M059J (cell line): ENCODE measurements around the gene BTNL8. TPM values are rescaled to one million over a fixed set of nuclear protein-coding genes. Genes with fewer than 3 reads are reported as not detected.
A peak's percentile ranks its signal among the peaks of the same experiment; 100 is the strongest.
"Not testable (repeated sequence)": the region's sequence is repeated elsewhere in the genome, so short reads cannot be mapped to it uniquely, and the experiment has no call there.

ENCODE experiments used
- DNase-seq: peaks from one replicate; pipeline ENCODE4 v3.0.0-alpha.2; 2012; ENCODE audit warnings: low read depth
- total RNA-seq: library from RNA; depleted of rRNA; stranded (reverse); fragments of >200 nt; shearing (Covaris generic); gene quantifications from 2 replicates; pipeline ENCODE4 v1.2.3, GENCODE V29; 2014

Gene BTNL8
- total RNA-seq, 1 experiment from 2014 or later = not detected

DNA sequence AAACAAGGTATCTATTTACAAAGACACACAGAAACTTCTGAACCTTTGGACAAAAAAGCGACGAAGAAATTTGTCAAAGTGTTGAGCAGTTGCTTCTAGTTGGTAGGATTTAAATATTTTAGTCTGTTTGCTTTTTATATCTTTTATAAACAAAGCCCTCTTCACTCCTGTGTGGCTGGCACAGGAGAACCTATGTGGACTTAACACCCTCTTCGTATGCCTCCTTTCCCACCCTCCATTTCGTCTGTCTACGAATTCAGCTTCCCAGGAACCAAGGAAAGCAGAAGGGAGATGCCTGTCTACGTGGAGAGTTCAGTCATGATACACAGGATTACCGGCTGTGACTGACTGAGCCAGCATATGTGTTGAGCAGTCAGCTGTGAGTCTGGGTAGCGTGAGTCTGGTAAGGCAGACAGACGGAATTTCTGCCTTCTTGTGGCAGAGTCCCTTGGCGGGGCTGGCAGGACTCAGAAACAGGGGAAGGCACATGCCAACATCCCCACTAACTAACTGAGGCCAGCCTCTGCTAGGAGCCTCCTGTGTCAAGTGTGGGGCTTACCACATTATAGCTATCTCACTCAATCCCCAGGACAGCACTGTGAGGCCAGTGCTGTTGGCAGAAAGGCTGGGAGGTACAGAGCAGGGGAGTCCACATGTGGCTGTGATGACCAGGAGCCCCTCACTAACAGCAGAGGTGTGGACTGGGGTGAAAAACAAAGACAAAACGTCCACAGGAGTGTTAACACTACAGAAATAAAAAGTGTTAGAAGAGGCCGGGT is 24.0 kb upstream of the BTNL8 start:
- no peak for DNase-seq

DNA sequence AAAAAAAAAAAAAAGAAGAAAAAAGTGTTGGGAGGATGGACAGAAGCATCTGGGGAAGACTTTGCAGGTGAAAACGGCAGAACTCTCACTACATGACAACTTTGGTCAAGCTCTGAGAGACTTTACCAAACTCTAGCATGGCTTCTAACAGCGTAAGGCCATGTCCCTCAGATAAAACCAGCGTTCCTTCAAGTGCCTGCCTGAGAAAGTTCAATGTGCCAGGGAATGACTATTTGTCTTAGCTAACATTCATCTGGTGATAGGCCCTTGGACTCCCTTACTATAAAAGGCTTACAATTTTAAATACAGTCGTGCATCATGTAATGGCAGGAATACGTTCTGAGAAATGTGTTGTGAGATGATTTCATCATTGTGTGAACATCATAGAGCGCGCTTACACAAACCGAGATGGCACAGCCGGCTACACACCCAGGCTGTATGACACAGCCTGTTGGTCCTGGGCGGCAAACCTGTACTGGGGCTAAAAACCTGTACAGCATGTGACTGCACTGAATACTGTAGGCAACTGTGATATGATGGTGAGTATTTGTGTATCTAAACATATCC is 23.0 kb upstream of the BTNL8 start:
- DNase-seq = no peak

DNA sequence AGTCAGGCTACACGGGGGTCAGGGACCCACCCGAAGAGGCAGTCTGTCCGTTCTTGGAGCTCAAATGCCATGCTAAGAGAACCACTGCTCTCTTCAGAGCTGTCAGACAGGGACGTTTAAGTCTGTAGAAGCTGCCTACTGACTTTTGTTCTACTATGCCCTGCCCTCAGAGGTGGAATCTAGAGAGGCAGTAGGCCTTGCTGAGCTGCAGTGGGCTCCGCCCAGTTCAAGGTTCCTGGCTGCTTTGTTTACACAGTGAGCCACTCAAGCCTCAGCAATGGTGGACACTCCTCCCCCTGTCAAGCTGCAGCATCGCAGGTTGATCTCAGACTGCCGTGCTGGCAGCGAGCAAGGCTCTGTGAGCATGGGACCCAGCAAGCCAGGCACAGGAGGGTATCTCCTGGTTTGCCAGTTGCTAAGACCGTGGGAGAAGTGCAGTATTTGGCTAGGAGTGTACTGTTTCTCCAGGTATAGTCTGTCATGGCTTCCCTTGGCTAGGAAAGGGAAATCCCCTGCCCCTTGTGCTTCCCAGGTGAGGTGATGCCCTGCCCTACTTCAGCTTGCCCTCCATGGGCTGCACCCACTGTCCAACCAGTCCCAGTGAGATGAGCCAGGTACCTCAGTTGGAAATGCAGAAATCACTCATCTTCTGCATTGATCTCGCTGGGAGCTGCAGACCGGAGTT is 13.0 kb upstream of the BTNL8 start:
- DNase-seq = not testable (repeated sequence)

DNA sequence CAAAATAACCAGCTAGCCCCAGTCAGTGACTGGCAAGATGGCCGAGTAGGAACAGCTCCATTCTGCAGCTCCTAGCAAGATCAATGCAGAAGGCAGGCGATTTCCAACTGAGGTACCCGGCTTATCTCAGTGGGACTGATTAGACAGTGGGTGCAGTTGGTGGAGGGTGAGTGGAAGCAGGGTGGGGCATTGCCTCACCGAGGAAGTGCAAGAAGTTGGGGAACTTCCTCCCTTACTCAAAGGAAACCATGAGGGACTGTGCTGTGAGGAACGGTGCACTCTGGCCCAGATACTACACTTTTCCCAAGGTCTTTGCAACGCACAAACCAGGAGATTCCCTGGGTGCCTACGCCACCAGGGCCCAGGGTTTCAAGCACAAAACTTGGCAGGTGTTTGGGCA is 9.6 kb upstream of the BTNL8 start:
- no peak for DNase-seq

DNA sequence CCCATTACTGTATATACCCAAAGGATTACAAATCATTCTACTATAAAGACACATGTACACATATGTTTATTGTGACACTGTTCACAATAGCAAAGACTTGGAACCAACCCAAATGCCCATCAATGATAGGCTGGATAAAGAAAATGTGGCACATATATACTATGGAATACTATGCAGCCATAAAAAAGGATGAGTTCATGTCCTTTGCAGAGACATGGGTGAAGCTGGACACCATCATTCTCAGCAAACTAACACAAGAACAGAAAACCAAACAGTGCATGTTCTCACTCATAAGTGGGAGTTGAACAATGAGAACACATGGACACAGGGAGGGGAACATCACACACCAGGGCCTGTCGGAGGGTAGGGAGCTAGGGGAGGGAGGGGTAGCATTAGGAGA is 3.6 kb upstream of the BTNL8 start:
- DNase-seq = not testable (repeated sequence)

DNA sequence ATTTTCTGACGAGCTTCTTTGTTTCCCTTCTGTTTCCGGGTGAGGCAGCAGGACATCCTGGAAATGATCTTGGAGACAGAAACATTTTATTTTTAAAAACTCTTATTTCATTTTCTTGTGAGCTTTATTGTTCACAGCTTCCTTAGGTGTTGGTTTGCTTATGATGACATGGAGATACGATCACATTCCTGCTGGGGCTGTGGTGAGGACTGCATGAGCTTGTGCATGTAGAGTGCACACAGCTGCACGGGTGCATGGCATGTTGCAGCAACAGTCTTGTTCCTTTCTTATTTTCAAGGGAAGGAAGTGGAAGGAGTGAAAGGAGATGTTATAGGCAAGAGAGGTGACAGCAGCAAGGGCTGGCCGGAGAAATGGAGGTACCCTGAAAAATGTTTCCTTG is 1.2 kb downstream of the BTNL8 start:
- DNase-seq = no peak

DNA sequence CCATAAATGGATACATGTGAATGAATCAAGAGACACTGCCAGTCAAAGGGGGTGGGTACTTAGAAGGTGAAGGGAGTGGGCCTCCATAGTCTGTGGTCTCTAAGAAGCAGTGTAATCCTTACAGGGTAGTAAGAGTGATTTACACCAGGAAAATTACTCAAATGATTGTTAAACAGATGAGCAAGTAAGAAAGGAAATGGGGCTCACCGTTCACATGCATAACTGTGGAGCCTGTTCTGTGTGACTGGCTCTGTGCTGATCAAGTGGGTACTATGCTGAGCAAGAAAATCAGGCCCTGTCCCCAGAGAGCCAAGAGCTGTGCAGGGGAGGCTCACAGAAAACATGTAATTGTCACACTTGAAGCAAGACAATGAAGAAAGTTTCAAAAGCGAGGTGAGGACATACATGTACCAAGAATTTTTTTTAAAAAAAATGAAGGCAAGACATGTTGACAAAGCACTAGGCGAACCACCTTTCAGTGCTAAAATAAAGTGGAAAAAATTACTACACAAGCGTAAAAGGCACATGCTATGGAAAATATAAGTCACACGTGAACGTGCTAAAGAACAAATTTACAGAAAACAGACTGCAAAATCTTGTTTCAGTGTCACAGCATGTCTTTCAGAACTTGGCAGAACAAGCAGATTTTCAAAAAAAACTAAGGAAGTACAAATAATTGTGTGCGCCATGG is 2.5 kb downstream of the BTNL8 start:
- no peak for DNase-seq

DNA sequence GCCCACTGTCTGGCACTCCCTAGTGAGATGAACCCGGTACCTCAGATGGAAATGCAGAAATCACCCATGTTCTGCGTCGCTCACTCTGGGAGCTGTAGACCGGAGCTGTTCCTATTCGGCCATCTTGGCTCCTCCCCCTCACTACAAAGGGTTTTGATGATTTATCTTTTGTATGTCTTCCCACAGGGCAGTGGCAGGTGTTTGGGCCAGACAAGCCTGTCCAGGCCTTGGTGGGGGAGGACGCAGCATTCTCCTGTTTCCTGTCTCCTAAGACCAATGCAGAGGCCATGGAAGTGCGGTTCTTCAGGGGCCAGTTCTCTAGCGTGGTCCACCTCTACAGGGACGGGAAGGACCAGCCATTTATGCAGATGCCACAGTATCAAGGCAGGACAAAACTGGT is 9.4 kb downstream of the BTNL8 start:
- DNase-seq = no peak

DNA sequence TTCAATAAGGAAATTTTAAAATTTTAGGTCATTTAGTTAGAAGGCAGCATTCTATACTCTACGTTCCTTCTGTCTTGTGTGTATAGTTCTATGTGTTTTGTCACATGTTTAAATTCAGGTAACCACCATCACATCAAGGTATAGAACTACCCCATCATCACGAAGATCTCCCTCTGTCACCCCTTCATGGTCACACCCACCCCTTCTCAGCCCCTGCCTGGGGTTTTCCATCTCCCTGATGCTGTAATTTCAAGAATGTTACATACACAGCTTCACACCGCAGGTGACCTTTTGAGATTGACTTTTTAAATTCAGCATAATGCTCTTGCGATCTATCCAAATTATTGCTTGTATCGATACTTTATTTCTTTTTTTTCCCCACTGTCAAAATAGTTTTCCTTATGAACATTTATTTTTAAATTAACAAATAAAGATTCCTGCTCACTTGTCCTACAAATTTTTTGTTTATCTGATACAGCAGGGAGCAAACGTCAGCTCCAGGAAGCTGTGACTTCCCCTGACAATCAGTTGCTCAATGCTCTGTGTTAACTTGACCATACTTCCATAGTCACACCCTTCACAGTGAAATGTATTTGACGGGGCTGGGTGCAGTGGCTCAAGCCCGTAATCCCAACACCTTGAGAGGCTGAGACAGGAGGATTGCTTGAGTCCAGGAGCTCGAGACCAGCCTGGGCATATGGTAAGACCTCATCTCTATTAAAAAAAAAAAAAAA is 10.2 kb downstream of the BTNL8 start:
- no peak for DNase-seq

DNA sequence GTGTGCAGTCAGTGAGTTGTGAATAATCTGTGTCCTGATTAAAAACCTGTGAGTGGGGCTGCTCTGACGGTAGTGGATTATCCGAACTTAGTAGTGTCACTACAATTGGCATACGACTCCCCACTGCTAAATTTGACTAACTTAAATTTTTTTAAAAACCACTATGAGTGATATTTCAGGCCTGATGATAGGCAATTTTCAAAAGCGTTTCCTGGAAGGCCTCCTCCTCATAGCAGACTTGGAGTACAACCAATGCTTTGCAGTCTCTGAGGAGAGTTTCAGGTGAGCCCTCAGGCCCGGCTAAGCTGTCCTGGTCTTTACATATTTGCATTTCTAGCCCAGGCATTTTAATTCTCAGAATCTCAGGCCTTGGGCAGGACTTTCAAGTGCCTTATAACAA is 10.8 kb downstream of the BTNL8 start:
- DNase-seq = no peak

DNA sequence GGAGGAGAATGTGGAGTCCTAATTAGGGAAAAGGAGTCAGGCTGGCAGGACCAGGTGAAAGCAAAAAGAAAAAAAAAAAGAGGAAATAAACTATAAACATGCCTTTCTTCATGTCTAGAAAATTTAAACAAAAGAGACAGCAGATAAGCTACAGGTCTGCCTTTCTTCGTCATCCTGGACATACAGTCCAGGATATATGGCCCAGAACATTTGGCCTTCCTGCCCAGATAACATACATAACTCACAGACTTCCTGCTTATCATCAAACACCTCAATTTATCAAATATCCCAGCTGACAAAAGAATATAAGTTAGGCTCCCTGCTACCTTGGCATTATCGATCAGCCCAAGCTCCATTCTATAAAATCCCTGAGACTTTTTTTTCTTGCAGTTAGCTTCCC is 11.2 kb downstream of the BTNL8 start:
- no peak for DNase-seq

DNA sequence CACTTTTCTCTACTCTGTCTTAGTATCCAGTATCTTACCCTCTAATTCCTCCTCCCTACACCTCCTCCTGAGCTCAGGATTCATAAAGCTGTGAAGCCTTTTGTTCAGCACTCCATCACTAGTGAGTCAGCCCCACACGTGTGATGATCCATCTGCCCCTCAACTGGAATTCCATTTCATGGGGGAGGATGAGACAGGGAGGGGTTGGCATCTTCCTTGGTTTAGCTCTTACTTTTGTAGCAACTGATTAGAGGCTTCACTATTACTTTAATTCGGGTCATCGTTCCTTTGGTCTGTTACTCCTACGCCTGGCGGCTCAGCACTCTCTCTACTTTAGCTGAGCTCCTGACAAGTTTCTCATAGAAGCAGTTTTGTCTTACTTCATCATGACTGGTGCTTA is 11.8 kb downstream of the BTNL8 start:
- peak; percentile 9 for DNase-seq

DNA sequence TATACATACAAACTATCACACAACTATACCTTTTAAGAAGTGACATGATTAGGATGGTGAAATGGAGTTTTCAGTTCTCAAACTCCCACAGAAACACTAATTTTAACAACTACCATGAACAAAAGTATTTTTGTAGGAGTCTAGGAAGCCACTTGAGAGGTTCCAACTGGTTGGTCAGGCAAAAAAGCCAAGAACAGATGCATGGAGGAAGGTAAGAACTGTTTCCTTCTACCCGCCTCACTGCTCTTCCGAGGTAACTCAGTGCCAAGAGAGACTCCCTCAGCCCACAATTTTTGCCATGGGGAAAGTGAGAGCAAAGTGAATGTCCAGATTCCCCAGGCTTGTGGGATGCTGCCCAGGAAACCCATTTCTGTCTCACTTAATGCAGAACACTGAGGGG is 15.7 kb downstream of the BTNL8 start:
- DNase-seq = no peak

DNA sequence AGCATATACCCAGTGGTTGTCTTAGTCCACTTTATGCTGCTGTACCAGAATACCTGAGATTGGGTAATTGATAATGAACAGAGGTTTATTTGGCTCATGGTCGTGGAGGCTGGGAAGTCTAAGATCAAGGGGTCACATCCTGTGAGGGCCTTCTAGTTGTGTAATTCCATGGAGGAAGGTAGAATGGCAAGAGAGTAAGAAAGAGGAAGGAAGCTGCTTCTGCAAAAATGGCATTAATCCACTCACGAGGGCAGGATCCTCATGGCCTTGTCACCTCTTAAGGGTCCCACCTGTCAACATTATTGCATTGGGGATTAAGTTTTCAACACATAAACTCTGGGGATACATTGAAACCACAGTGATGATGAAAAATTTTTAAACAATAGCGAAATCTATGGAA is 17.0 kb downstream of the BTNL8 start:
- DNase-seq = no peak

DNA sequence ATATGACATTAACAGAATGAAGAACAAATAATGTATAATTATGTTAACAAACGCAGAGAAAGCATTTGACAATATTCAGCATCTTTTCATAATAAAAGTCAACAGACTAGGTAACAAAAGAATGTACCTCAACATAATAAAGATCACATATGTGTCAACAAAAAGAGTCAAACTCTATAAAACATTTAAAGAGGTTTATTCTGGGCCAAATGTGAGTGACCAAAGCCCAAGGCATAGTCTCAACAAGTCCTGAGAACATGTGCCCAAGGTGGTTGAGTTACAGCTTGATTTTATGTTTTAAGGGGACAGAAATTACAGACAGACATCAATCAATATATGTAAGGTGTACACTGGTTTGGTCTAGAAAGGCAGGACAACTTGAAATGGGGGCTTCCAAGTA is 19.4 kb downstream of the BTNL8 start:
- DNase-seq = no peak

DNA sequence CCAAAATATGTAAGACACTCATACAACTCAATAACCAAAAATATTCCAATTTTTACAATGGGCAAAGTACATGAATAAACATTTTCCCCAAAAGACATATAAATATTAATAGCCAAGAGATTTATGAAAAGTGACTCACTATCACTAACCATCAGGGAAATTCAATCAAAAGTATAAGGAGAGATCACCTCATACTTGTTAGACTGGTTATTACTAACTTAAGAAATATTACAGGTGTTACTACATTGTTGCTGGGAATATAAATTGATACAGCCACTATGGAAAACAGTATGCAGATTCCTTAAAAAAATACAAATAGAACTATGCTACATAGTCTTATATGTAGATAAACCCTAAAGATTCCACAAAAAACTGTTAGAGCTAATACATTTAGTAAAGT is 21.8 kb downstream of the BTNL8 start:
- DNase-seq = no peak

DNA sequence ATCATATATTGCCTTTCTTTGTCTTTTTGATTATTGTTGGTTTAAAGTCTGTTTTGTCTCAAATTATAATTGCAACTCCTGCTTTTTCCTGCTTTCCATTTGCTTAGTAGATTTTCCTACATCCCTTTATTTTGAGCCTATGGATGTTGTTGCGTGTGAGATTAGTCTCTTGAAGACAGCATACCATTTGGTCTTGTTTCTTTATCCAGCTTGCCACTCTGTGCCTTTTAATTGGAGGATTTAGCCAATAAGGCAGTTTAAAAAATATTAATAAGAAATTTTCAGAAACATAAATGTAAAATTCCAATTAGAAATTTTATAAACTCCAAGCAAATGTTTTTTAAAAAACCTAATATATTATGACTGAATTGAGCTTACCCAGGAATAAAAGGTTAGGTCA is 24.0 kb downstream of the BTNL8 start:
- no peak for DNase-seq

DNA sequence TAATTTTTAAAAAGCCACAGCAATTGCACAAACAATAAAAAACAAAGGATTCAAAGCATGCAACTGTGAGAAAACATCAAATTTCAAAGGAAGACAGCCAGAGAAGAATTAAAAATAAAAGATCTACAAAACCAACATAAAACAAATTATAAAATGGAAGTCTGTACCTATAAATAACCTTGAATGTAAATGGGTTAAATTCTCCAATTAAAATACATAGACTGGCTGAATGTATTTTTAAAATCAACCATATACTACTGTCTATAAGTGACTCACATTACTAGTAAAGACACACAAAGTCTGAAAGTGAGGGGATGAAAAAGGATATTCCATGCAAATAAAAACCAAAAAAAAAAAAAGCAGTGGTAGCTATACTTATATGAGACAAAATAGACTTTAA is 33.7 kb downstream of the BTNL8 start:
- no peak for DNase-seq

DNA sequence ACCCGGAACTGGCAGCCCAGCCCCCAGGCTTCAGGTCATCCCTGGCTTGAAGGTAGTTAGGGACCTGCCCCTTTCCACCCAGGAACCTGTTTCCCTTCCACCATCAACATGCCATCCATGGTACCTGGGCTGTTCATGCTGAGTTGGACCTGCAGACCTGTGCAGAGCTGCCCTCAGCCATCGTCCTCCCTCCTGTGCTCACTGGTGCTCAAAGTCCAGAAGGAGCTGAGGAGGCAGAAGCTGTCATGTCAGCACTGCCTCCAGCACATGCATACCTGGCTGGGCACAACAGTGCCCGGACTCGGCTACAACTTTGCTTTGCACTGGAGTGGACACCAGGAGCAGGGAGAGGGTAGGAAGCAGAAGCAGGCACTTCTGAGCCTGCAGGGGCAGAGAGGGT is 36.2 kb downstream of the BTNL8 start:
- DNase-seq = no peak

DNA sequence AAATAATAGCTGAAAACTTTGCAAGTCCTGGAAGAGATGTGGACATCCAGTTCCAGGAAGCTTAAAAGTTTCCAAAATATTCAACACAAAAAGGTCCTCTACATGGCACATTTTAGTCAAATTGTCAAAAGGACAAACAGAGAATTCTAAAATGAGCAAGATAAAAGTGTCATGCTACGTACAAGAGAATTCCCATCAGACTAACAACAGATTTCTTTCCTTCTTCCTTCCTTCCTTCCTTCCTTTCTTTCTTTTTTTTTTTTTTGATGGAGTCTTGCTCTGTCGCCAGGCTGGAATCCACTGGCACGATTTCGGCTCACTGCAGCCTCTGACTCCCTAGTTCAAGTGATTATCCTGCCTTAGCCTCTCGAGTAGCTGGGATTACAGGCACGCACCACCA is 39.3 kb downstream of the BTNL8 start:
- DNase-seq = no peak

DNA sequence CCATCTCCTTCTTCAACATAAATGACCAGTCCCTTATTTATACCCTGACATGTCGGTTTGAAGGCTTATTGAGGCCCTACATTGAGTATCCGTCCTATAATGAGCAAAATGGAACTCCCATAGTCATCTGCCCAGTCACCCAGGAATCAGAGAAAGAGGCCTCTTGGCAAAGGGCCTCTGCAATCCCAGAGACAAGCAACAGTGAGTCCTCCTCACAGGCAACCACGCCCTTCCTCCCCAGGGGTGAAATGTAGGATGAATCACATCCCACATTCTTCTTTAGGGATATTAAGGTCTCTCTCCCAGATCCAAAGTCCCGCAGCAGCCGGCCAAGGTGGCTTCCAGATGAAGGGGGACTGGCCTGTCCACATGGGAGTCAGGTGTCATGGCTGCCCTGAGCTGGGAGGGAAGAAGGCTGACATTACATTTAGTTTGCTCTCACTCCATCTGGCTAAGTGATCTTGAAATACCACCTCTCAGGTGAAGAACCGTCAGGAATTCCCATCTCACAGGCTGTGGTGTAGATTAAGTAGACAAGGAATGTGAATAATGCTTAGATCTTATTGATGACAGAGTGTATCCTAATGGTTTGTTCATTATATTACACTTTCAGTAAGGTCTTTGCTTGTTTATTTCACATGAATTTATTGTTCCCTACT is 51.5 kb downstream of the BTNL8 start:
- peak; percentile 35 for DNase-seq
